KBM-7 (cell line): ENCODE data around the gene BANF2.
"Not testable (repeated sequence)": the region's sequence is repeated elsewhere in the genome, so short reads cannot be mapped to it uniquely, and the experiment has no call there.

Source experiments
- DNase-seq: peaks from one replicate; pipeline ENCODE4 v3.0.0-alpha.2; 2015
- in situ Hi-C: fragments of 300-500 bp; cut with MboI; formaldehyde crosslinking; loops from 2 replicates; pipeline ENCODE4 v1.14.3; 2020; ENCODE audit warnings: low sequenced_read_pairs, low pct_unique_long_range_greater_than_20kb, mixed read lengths

The BANF2 gene

GRCh38 chr20:17700637-17701036, 871 bp downstream of the BANF2 start:
- in situ Hi-C loops = no loop called here
- DNase-seq = no peak

DNA sequence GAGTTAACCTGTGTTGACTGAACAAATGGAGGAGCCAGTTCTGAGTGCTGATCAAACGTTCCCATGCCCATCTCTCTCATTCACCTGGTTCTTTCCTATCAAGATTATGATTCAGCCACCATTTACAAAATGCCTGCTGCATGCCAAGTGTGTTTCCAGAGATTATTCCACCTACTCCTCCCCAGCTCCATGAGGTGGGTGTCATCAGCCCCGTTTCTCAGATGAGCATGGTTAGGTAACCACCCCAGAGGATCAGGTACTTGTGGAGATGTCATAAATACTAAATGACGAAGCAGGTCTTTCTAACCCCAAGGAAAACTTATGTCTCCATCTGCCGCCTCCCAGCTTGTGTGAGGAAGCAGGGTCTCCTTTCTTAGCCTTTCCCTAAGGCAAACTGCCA, 2.1 kb downstream of the BANF2 start:
- DNase-seq = no peak
- in situ Hi-C loops = no loop called here

DNA sequence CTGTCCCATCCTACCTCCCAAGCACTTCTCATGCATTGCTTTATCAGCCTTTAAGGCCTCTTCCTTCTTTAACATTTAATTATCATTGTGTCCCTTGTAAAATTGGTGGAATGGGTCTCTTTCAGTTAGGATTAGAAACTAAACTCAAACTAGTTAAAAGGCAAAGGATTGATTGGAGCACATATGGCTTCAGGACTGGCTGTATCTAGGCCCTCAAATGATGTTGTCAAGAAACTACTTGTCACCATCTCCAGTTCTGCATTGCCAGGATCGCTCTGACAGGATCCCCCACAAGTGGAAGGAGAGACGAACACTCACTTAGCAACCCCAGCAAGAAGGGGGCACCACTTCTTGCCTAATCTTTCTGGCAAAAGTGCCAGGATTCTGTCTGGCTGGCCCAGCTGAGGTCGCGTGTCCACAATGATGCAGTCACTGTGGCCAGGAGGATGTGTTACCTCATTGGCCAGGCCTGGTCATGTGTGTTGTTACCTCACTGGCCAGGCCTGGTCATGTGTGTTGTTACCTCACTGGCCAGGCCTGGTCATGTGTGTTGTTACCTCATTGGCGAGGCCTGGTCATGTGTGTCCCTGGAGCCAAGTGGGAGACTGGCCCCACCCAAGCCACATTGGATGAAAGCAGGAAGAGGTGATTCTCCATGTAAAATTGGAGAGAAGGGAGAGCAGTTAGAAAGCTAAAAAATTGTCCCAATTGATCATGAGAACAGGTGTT, 5.0 kb downstream of the BANF2 start:
- no peak for DNase-seq

DNA sequence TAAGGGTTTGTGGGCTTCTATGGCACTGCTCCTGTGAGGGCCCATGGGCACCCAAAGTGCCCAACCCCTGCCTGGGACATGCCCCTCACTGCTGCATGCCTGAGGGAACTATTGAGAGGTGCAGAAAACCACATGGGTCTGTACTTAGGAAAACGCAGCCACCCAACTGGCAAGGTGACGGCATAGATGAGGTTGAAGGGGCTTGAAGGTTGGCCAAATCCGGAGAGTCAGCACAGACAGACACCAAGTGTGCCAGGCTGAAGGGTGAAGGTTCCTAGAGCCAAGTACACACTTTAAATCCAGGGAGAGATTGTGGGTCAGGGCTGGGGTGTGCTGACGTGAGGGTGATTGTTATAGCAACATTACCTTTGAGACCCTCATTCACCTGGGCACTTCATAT, 6.2 kb downstream of the BANF2 start:
- in situ Hi-C loops = no loop called here
- DNase-seq = no peak

More for the DNA sequence above, 5.0 kb downstream of the BANF2 start:
- in situ Hi-C loops = no loop called here

DNA sequence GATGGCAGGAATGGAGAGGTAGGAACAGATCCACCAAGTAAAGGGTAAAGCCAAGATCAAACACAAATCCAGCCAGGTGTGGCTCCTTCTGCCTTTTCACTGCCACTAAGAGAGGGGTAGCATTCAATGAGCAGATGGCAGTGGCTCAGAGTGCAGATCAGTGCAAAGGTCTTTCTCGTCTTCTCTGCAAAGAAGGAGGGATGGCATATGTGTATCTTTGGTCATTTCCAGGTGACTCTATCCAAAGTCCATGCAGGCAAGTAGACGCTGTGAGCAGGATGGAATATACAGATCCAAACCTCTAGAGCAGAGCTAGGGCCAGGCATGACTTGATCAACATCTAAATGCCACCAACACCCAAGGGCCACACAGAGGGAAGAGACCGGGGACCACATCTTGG, 6.9 kb downstream of the BANF2 start:
- no peak for DNase-seq
- in situ Hi-C loops = no loop called here

- in situ Hi-C loops, DNase-seq: not testable (repeated sequence)
These were observed 8.2 kb downstream of the BANF2 start for GRCh38 chr20:17707951-17708350.

GRCh38 chr20:17708675-17709360, 9.1 kb downstream of the BANF2 start:
- no peak for DNase-seq
- in situ Hi-C loops = no loop called here

- DNase-seq = no peak
- in situ Hi-C loops = no loop called here
These were observed 9.9 kb downstream of the BANF2 start for GRCh38 chr20:17709361-17710293.

DNA sequence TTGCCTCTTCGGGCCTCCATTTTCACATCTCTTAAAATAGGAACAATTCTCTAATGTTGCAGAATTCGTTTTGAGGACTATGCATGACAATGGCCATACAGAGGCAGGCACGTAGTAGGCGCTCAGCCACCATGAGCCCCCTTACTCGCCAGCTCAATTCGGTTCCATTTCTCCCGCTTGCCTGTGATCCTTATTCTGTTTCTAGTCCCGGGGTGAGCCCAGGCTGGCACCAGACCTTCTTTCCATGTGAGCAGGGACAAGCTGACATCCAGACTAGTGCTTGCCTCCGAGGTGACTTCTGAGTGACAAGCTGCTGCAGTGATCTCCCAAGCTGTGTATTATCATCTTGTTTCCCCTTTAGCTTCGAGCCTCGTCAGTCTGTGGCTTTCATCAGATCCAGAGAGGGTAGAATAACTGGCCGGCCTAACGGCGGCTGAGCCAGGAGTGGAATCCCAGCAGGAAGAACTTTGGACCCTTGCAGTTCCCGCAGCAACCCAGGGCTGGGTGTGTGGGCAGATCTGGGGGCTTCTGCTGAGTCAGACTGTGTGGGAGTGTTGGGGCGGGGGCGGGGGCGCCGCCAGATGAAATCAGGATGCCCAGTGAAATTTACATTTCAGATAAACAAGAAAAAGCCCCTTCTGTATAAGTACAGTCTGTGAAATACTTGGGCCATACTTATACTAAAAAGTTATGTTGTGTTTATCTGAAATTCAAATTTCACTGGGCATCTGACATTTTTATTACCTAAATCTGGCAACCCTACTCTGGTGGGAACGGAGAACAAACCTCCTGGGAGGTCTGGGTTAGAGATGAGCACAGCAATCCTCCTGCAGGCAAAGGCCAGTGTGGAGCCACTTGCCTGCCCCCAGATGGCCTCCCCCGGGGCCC, 10.9 kb downstream of the BANF2 start:
- no peak for DNase-seq
- in situ Hi-C loops = no loop called here

DNA sequence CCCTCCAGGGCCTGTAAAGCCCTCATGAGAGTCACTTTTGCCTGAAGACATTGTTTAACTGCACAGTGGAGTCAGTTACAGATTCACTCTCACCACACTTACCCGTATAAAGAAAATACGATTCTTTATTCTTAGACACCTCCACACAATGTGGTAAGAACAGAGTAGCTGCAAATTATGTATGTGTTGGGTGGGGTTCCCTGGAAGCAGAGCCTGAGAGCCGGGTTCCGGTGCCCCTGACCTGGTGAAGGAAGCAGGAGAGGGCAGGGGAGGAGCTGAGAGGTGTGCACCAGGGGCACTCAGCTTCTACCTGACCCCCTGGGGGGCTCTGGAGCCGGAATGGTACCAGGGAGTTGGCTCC, 11.5 kb downstream of the BANF2 start:
- no peak for DNase-seq
- in situ Hi-C loops = no loop called here

GRCh38 chr20:17712201-17712600, 12.4 kb downstream of the BANF2 start:
- in situ Hi-C loops = no loop called here

DNA sequence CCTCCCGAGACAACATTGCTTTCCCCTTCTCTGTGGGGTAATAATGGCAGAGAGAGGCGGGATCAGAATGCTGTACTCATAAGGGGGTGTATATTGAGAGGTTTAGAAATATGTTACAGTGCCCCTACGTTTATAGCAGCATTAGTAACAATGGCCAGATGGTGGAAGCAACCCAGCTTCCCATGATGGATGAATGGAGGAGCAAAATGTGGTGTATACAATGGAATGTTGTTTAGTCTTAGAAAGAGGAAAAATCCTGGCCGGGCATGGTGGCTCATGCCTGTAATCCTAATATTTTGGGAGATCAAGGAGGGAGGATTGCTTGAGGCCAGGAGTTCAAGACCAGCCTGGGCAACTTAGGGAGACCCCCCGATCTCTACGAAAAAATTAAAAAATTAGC, 12.9 kb downstream of the BANF2 start:
- in situ Hi-C loops = no loop called here
- no peak for DNase-seq

More at GRCh38 chr20:17712201-17712600, 12.4 kb downstream of the BANF2 start:
- no peak for DNase-seq

DNA sequence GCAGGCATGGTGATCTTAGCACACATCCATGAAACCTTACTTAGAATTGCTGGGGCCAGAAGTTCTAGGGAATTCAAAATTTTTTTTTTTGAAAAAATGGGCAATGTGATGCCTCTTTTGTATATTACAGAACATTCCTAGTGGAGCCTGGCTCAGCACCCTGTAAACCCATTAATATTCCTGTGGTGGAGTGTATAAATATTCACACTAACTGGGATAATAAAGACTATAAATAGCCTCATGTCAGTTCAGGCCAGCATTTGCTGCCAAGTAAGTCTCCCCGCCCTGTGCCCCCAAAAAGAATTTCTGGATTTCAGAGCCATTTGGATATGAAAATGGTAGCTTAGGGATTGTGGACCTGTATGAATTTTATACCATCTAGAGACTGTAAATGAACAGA, 14.8 kb downstream of the BANF2 start:
- no peak for DNase-seq
- in situ Hi-C loops = no loop called here

DNA sequence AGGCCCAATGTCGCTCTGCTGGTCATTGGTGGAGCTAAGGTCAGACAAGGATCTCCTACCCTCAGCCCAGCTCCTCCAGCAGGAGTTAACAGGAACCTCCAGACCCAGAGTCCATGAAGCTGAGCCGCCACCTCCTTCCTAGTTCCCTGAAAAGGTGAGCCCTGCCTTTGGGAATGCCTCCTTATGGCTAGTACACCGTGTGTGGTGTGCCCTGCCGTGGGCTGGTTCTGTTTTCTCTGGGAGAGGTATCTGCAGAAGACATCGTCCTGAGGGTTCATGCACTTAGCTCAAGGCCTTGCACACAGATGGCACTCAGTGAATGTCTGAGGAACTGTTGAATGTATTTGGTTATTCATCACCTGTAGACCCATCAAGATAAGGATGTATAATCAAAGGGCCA, 15.3 kb downstream of the BANF2 start:
- DNase-seq = no peak
- in situ Hi-C loops = no loop called here

GRCh38 chr20:17716331-17716730, 16.6 kb downstream of the BANF2 start:
- in situ Hi-C loops = no loop called here
- no peak for DNase-seq

DNA sequence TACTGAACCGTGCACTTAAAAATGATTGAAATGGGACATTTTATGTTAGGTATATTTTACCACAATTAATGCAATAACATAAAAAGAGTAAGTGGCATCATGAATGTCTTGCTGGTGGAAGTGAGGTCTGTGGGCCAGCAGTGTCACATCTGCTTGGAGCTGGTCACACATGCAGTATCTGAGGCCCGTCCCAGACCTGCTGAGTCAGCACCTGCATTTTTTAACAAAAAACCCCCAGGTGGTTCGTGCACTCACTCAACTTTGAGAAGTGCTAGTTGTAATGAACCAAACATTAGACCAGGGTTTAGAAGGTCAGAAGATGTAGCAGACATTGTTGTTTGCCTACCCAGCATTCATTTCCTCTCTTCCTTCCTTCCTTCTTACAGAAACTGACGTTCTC, 21.0 kb downstream of the BANF2 start:
- DNase-seq = no peak
- in situ Hi-C loops = no loop called here

DNA sequence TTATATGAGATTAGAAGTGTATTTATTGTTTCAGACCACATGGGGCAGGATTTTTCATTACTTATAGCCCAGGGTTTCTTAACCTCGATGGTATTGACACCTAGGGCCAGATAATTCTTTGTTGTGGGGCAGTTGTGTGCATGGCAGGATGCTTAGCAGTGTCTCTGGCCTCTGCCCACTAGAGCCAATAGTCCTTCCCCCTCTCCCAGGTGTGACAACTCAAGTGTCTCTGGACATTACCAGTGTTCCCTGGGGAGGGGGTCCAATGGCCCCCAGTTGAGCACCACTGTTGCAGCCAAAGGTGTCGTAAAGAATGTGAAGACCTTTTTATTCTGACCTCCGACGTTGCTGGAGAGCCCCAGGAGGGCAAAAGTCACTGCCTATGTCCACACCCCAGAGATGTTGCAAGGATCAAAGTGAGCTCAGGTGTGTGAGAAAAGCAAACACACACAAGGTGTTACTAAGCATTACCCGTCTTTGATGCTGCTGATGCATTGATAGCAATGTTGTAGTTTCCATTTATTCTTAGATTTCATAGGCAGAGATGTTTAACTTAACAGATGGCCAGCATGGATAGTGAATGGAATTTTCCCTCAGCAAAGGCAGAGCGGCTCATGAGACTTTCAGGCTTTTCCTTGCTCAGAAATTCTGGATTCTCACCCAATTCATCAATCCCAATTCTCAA, 22.2 kb downstream of the BANF2 start:
- in situ Hi-C loops = no loop called here
- DNase-seq = no peak

DNA sequence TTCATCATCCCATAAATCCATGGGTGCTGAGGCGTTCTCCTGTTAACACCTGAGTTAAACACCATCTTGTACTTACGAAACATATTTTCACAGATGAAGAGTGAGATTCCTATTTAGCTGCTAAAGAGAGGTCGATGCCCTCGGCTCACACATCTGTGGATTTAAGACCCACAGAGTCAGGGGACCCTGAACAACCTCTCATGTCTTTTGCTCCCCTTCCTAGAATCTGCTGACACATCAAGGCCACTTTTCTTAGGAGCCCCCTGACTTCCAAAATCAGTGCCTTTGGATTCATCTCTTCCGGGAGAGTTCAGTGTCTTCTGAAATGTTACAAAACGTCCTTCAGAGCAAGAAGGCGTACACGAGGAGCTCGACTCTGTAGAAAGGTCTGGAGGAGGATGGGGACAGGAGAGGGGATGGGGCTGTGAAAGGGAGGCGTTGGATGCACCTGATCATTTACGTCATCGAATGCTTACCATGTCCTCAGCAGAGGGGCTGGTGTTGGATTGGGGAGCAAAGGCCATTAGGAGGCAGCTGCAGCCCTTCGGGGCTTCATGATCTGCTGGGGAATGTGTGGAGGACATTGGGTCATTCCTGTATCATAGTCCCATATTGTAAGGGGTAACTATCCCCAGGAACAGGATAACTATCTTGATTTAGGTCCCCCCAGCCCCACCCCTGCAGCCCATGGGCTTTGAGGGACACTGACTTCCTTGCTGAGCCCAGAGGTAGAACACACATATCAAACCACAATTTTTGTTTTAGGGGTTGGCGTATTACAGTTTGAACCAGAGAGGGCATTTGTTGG, 22.9 kb downstream of the BANF2 start:
- in situ Hi-C loops = no loop called here
- no peak for DNase-seq
